Neural cell (in vitro differentiated cells): ENCODE measurements around the gene MRPS27. TPM values are rescaled to one million over a fixed set of nuclear protein-coding genes. Genes with fewer than 3 reads are reported as not detected.

Experiments
- H2AFZ ChIP-seq: fragments of 200-600, 300-800 bp; sonication (generic), shearing (Covaris generic); 2 replicates; pipeline ENCODE4 v1.6.0; 2014; ENCODE audit warnings: low read depth, mild to moderate bottlenecking, antibody characterized with exemption, low read length, moderate library complexity
- H3F3A ChIP-seq: fragments of 200-600 bp; shearing (Covaris generic); 2 replicates; pipeline ENCODE4 v1.6.1; 2016; ENCODE audit warnings: mild to moderate bottlenecking, moderate library complexity, mixed read lengths, antibody characterized with exemption, low read length; ENCODE audit not compliant: insufficient read depth, poor library complexity, severe bottlenecking
- H3K27ac ChIP-seq: fragments of 200-600, 300-800 bp; sonication (generic), shearing (Covaris generic); 2 replicates; pipeline ENCODE4 v1.5.1; 2014; ENCODE audit warnings: mild to moderate bottlenecking, low read length, moderate library complexity
- H3K27me3 ChIP-seq: fragments of 300-800, 200-600 bp; sonication (generic), shearing (Covaris generic); 2 replicates; pipeline ENCODE4 v1.6.0; 2014; ENCODE audit warnings: mild to moderate bottlenecking, low read depth, low read length, moderate library complexity; ENCODE audit not compliant: insufficient read depth
- H3K36me3 ChIP-seq: fragments of 300-800, 200-600 bp; sonication (generic), shearing (Covaris generic); 2 replicates; pipeline ENCODE4 v1.5.1; 2014; ENCODE audit warnings: mild to moderate bottlenecking, antibody characterized with exemption, low read length, moderate library complexity; ENCODE audit not compliant: insufficient read depth
- H3K4me2 ChIP-seq: fragments of 300-800, 200-600 bp; sonication (generic), shearing (Covaris generic); 2 replicates; pipeline ENCODE4 v1.6.0; 2014; ENCODE audit warnings: mild to moderate bottlenecking, low read length
- H3K4me3 ChIP-seq: fragments of 300-800, 200-600 bp; sonication (generic), shearing (Covaris generic); 2 replicates; pipeline ENCODE4 v1.5.1; 2014; ENCODE audit warnings: mild to moderate bottlenecking, low read length, moderate library complexity
- H3K79me2 ChIP-seq: fragments of 200-600 bp; shearing (Covaris generic); replicated peaks from 2 replicates; pipeline ENCODE4 v1.6.0; 2014; ENCODE audit warnings: mild to moderate bottlenecking, low read length, moderate library complexity; ENCODE audit not compliant: insufficient read depth
- H3K9ac ChIP-seq: fragments of 300-800, 200-600 bp; sonication (generic), shearing (Covaris generic); 2 replicates; pipeline ENCODE4 v1.6.1; 2016; ENCODE audit warnings: mild to moderate bottlenecking, low read length, mixed read lengths
- H3K9me2 ChIP-seq: fragments of 200-600 bp; shearing (Covaris generic); 2 replicates; pipeline ENCODE4 v1.6.1; 2016; ENCODE audit warnings: mild to moderate bottlenecking, low read length, mixed read lengths; ENCODE audit not compliant: insufficient read depth
- H3K9me3 ChIP-seq: fragments of 200-600, 300-800 bp; sonication (generic), shearing (Covaris generic); 2 replicates; pipeline ENCODE4 v1.6.1; 2016; ENCODE audit warnings: mild to moderate bottlenecking, mixed run types, low read length, moderate library complexity, mixed read lengths
- H4K20me1 ChIP-seq: fragments of 200-600 bp; shearing (Covaris generic); 2 replicates; pipeline ENCODE4 v1.6.1; 2016; ENCODE audit warnings: mild to moderate bottlenecking, mixed run types; ENCODE audit not compliant: insufficient read depth
- EP300 ChIP-seq: fragments of 450-650 bp; conservative IDR thresholded peaks from 2 replicates; pipeline ENCODE4 v1.6.1; 2014; ENCODE audit warnings: antibody characterized with exemption, mild to moderate bottlenecking, moderate library complexity; ENCODE audit not compliant: poor library complexity, severe bottlenecking
- EZH2 ChIP-seq: fragments of 200-600, 300-800 bp; shearing (Covaris generic), sonication (generic); IDR thresholded peaks from 2 replicates; pipeline ENCODE4 v1.6.1; 2014; ENCODE audit warnings: antibody characterized with exemption, low read length, borderline replicate concordance, mild to moderate bottlenecking; ENCODE audit not compliant: insufficient read depth, poor library complexity, severe bottlenecking
- MXI1 ChIP-seq: fragments of 450-650 bp; conservative IDR thresholded peaks from 2 replicates; pipeline ENCODE4 v1.6.1; 2014; ENCODE audit warnings: antibody characterized with exemption, mild to moderate bottlenecking; ENCODE audit not compliant: poor library complexity, severe bottlenecking
- POLR2AphosphoS5 ChIP-seq: IDR thresholded peaks from 2 replicates; pipeline ENCODE4 v1.6.1; 2012
- RAD21 ChIP-seq: fragments of 450-650 bp; conservative IDR thresholded peaks from 2 replicates; pipeline ENCODE4 v1.6.1; 2014; ENCODE audit warnings: antibody characterized with exemption, mild to moderate bottlenecking, moderate library complexity
- REST ChIP-seq: IDR thresholded peaks from 2 replicates; pipeline ENCODE4 v1.6.1; 2012; ENCODE audit warnings: borderline replicate concordance
- SMC3 ChIP-seq: fragments of 450-650 bp; conservative IDR thresholded peaks from 2 replicates; pipeline ENCODE4 v1.6.1; 2014; ENCODE audit warnings: antibody characterized with exemption, mild to moderate bottlenecking, moderate library complexity; ENCODE audit not compliant: poor library complexity
- TAF1 ChIP-seq: IDR thresholded peaks from 2 replicates; pipeline ENCODE4 v1.6.1; 2012; ENCODE audit warnings: low read depth
- polyA plus RNA-seq: library from polyadenylated mRNA; depleted of rRNA; stranded (reverse); fragments of >200 nt; gene quantifications from 2 replicates; pipeline ENCODE4 v1.2.3, GENCODE V29; 2014
- TF ChIP-seq, protein P1 (sequence below): fragments of 450-650 bp; IDR thresholded peaks from 2 replicates; pipeline ENCODE4 v1.5.1; 2014; ENCODE audit warnings: antibody characterized with exemption, mild to moderate bottlenecking, moderate library complexity; ENCODE audit not compliant: poor library complexity, severe bottlenecking

Gene MRPS27
- polyA plus RNA-seq, 1 donor from 2014 or later, result 36.7 TPM

DNA sequence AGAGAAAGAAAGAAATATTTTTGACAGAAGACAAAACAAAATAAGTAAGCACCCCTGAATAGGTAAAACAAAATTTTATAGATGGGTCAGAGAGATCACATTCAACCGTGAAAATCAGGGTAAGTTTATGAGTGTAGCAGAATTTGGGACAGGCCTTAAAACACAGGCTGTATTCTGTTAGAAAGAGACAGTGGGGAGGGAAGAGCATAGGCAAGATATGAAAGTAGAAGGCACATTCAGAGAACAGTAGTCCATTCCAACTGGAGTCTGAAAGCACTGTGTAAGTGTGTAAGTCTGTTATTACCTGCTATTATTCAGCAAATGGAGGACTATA is 38.6 kb downstream of the MRPS27 start:
- H3K27ac ChIP-seq, result no peak overlapping the region
- H3K36me3 ChIP-seq, result no peaks in the 10 kb centered on the region
- H3K79me2 ChIP-seq, result no peaks in the 10 kb centered on the region
- H3K4me2 ChIP-seq, result no peak overlapping the region
- H3F3A ChIP-seq, result no peaks in the 10 kb centered on the region
- no peaks in the 10 kb centered on the region for H4K20me1 ChIP-seq
- H3K9me2 ChIP-seq, result no peaks in the 10 kb centered on the region
- no peak overlapping the region for H2AFZ ChIP-seq
- H3K9ac ChIP-seq, result no peak overlapping the region
- H3K27me3 ChIP-seq, result no peaks in the 10 kb centered on the region
- H3K4me3 ChIP-seq, result no peak overlapping the region
- H3K9me3 ChIP-seq, result no peaks in the 10 kb centered on the region
- TF ChIP-seq MXI1 (no peak), EP300 (no peak), POLR2AphosphoS5 (no peak), TAF1 (no peak), REST (no peak), RAD21 (no peak), SMC3 (no peak), EZH2 (no peak)
- TF ChIP-seq, protein P1, sequence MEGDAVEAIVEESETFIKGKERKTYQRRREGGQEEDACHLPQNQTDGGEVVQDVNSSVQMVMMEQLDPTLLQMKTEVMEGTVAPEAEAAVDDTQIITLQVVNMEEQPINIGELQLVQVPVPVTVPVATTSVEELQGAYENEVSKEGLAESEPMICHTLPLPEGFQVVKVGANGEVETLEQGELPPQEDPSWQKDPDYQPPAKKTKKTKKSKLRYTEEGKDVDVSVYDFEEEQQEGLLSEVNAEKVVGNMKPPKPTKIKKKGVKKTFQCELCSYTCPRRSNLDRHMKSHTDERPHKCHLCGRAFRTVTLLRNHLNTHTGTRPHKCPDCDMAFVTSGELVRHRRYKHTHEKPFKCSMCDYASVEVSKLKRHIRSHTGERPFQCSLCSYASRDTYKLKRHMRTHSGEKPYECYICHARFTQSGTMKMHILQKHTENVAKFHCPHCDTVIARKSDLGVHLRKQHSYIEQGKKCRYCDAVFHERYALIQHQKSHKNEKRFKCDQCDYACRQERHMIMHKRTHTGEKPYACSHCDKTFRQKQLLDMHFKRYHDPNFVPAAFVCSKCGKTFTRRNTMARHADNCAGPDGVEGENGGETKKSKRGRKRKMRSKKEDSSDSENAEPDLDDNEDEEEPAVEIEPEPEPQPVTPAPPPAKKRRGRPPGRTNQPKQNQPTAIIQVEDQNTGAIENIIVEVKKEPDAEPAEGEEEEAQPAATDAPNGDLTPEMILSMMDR, result no peak

DNA sequence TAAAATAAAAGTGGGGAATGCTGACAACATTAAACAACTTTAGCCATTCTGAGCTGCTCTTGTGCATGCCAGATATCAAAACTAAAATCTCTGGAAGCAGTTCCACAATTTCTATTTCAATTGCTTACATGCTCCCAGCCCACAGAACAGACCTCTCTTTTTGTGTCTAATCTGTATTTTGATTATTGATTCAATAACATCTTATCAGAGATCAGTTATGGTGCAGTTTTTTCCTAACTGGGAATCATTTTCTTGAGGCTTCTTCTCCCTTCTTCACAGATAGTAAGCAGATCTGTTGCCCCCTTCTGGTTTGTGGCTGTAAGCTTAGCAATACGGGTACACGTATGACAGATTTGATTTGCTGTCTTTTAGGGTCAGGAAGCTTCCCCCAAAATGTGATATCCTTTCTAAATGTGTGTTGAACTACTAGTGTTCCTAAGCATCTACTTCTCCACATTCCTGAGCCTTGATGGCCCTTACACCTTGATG is 39.4 kb downstream of the MRPS27 start:
- H3K27ac ChIP-seq, result no peak overlapping the region

More for the DNA sequence above, 39.4 kb downstream of the MRPS27 start:
- Histone ChIP-seq H3K4me3 (no peak overlapping the region), H3K9ac (no peak overlapping the region), H3K9me3 (no peaks in the 10 kb centered on the region), H3K9me2 (no peaks in the 10 kb centered on the region), H4K20me1 (no peaks in the 10 kb centered on the region), H3K79me2 (no peaks in the 10 kb centered on the region), H3K36me3 (no peaks in the 10 kb centered on the region), H3K4me2 (no peak overlapping the region), H3F3A (no peaks in the 10 kb centered on the region), H3K27me3 (no peaks in the 10 kb centered on the region), H2AFZ (no peak overlapping the region)
- TF ChIP-seq, protein P1, result peak; percentile 65
- TF ChIP-seq SMC3, result peak; percentile 72
- TF ChIP-seq TAF1, result no peak
- peak; percentile 65 for TF ChIP-seq RAD21
